A673 (cell line): ENCODE data around the gene LMTK2. TPM values are rescaled to one million over a fixed set of nuclear protein-coding genes. Genes with fewer than 3 reads are reported as not detected.

Source experiments
- BruUV-seq: library from RNA; stranded (reverse); fragments of 400-500 nt; replicated peaks from 2 replicates; lab custom pipeline; 2021; lab: Mats Ljungman, UMichigan
- CTCF ChIA-PET: fragments of 300-600 bp; sonication (Branson Sonifier 250); formaldehyde crosslinking; loops from one replicate; lab custom pipeline; 2022; ENCODE audit warnings: antibody characterized with exemption; lab: Charles Lee
- POLR2A ChIA-PET: fragments of 300-600 bp; sonication (Branson Sonifier 250); formaldehyde crosslinking; loops from one replicate; lab custom pipeline; 2022; ENCODE audit warnings: antibody characterized with exemption; ENCODE audit not compliant: low non-redundant PET; lab: Charles Lee
- DNase-seq: peaks from one replicate; pipeline ENCODE4 v3.0.0-alpha.2; 2015; ENCODE audit warnings: low spot score
- H3K27ac ChIP-seq: fragments of 200-600 bp; sonication (generic); 2 replicates; pipeline ENCODE4 v1.5.1; 2016; ENCODE audit warnings: mixed run types, low read depth, mild to moderate bottlenecking, mixed read lengths, antibody characterized with exemption, low read length; ENCODE audit not compliant: poor library complexity, severe bottlenecking
- H3K27me3 ChIP-seq: fragments of 200-600 bp; sonication (generic); replicated peaks from 2 replicates; pipeline ENCODE4 v1.6.1; 2017; ENCODE audit warnings: mixed run types, low read depth, mild to moderate bottlenecking, mixed read lengths, antibody characterized with exemption, low read length; ENCODE audit not compliant: insufficient read depth, poor library complexity
- H3K36me3 ChIP-seq: fragments of 200-600 bp; sonication (generic); 2 replicates; pipeline ENCODE4 v1.6.1; 2016; ENCODE audit warnings: mixed run types, mild to moderate bottlenecking, mixed read lengths, antibody characterized with exemption, low read length; ENCODE audit not compliant: insufficient read depth, poor library complexity, severe bottlenecking
- H3K4me1 ChIP-seq: fragments of 200-600 bp; sonication (generic); 2 replicates; pipeline ENCODE4 v1.6.1; 2017; ENCODE audit warnings: mixed run types, mild to moderate bottlenecking, mixed read lengths, antibody characterized with exemption, low read length; ENCODE audit not compliant: insufficient read depth, poor library complexity, severe bottlenecking
- H3K4me3 ChIP-seq: fragments of 200-600 bp; sonication (generic); 2 replicates; pipeline ENCODE4 v1.5.1; 2016; ENCODE audit warnings: low read depth, mixed run types, mild to moderate bottlenecking, mixed read lengths, low read length; ENCODE audit not compliant: poor library complexity, severe bottlenecking
- H3K9me3 ChIP-seq: fragments of 200-600 bp; sonication (generic); 2 replicates; pipeline ENCODE4 v1.6.1; 2016; ENCODE audit warnings: mixed run types, low read depth, mild to moderate bottlenecking, mixed read lengths, antibody characterized with exemption, low read length; ENCODE audit not compliant: poor library complexity, severe bottlenecking
- CTCF ChIP-seq: fragments of 300-800, 200-600 bp; sonication (generic); conservative IDR thresholded peaks from 2 replicates; pipeline ENCODE4 v1.5.1; 2017; ENCODE audit warnings: low read depth, mild to moderate bottlenecking, antibody characterized with exemption, low read length, moderate library complexity, mixed read lengths
- EZH2 ChIP-seq: fragments of 200-600 bp; sonication (generic); IDR thresholded peaks from 2 replicates; pipeline ENCODE4 v1.6.1; 2017; ENCODE audit warnings: borderline replicate concordance, low read depth, mild to moderate bottlenecking, mixed read lengths, antibody characterized with exemption, low read length; ENCODE audit not compliant: poor library complexity, severe bottlenecking
- intact Hi-C: fragments of 100-400 bp; cut with micrococcal nuclease; formaldehyde crosslinking; loops from one replicate; pipeline ENCODE4 v1.10.0; 2022; ENCODE audit not compliant: unreplicated experiment
- total RNA-seq: library from RNA; stranded (reverse); gene quantifications from 2 replicates; pipeline ENCODE4 v1.2.3, GENCODE V29; 2021

LMTK2 gene
- total RNA-seq, 1 experiment from 2014 or later = 20.6 TPM

- ChIA-PET POLR2A (no interaction called here), CTCF (interaction anchor here (0.6 kb wide), 1 partner anchor 58 kb away, joined by 6 read pairs; no protein-coding TSS in a partner anchor)
- no peak for TF ChIP-seq CTCF
- no peak for TF ChIP-seq EZH2
- Histone ChIP-seq H3K27me3 (no peaks in the 10 kb centered on the region), H3K27ac (no peak overlapping the region), H3K4me1 (no peaks in the 10 kb centered on the region), H3K9me3 (no peaks in the 10 kb centered on the region), H3K36me3 (no peaks in the 10 kb centered on the region), H3K4me3 (no peak overlapping the region)
- intact Hi-C loops = no loop called here
- no TSS peak for BruUV-seq
- no peak for DNase-seq
These were observed 57.2 kb downstream of the LMTK2 start for GRCh38 chr7:98163704-98164494.

- Histone ChIP-seq H3K4me1 (no peaks in the 10 kb centered on the region), H3K4me3 (no peak overlapping the region), H3K9me3 (no peaks in the 10 kb centered on the region), H3K27ac (no peak overlapping the region), H3K27me3 (no peaks in the 10 kb centered on the region), H3K36me3 (no peaks in the 10 kb centered on the region)
- CTCF ChIA-PET = interaction anchor here (0.6 to 4.3 kb wide), 2 partner anchors 8 to 143 kb away, joined by 3 to 86 read pairs; no protein-coding TSS in a partner anchor
- POLR2A ChIA-PET = no interaction called here
- TF ChIP-seq EZH2 (no peak), CTCF (peak; percentile 74)
- intact Hi-C loops = no loop called here
- no TSS peak for BruUV-seq
- peak; percentile 19 for DNase-seq
These were observed 59.4 kb downstream of the LMTK2 start for GRCh38 chr7:98165827-98166667.

- CTCF ChIA-PET = interaction anchor here (0.6 to 4.3 kb wide), 2 partner anchors 8 to 144 kb away, joined by 3 to 86 read pairs; no protein-coding TSS in a partner anchor
- Histone ChIP-seq H3K27me3 (no peaks in the 10 kb centered on the region), H3K4me3 (no peak overlapping the region), H3K36me3 (no peaks in the 10 kb centered on the region), H3K9me3 (no peaks in the 10 kb centered on the region), H3K4me1 (no peaks in the 10 kb centered on the region), H3K27ac (no peak overlapping the region)
- BruUV-seq = no TSS peak
- POLR2A ChIA-PET = interaction anchor here (0.7 kb wide), 1 partner anchor 145 kb away, joined by 3 read pairs; no protein-coding TSS in a partner anchor
- intact Hi-C loops = no loop called here
- no peak for TF ChIP-seq CTCF
- TF ChIP-seq EZH2 = no peak
- DNase-seq = no peak
These were observed 60.0 kb downstream of the LMTK2 start for GRCh38 chr7:98166668-98166970.
